IMR-90 (cell line): ENCODE results near the gene ZNF750.

Source experiments
- MAFK ChIP-seq: IDR thresholded peaks from 2 replicates; pipeline ENCODE4 v1.6.1; 2012; ENCODE audit warnings: low read depth, low read length, improper control_type of control experiment
- MAZ ChIP-seq: IDR thresholded peaks from 2 replicates; pipeline ENCODE4 v1.6.1; 2012; ENCODE audit warnings: low read depth, mild to moderate bottlenecking, low read length, improper control_type of control experiment, moderate library complexity, borderline replicate concordance
- POLR2A ChIP-seq: IDR thresholded peaks from 2 replicates; pipeline ENCODE4 v1.6.1; 2012; ENCODE audit warnings: mild to moderate bottlenecking, low read depth, low read length
- RAD21 ChIP-seq: IDR thresholded peaks from 2 replicates; pipeline ENCODE4 v1.6.1; 2012; ENCODE audit warnings: low read length, improper control_type of control experiment
- TF ChIP-seq, protein P1 (sequence below): conservative IDR thresholded peaks from 2 replicates; pipeline ENCODE4 v1.5.1; 2012; ENCODE audit warnings: mild to moderate bottlenecking, low read depth, low read length, improper control_type of control experiment

DNA sequence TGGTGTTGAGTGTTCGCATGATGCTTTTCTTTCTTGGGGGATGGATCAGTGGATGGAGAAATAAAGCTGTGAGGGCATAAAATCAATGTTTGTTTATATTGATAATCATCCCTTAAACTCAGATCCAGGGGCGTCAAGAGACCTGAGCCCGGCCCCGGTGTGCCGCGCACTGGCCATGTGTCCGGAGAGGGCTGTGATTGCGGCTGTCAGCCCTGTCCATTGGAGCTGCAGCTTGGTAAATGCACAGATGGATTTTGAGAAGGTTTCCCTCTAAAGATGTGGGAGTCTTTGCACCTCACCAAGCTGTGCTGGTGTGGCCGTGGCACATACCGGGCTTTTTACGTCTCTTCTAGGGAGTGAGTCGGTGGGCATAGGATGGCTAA lies 21.6 kb upstream of the ZNF750 start:
- TF ChIP-seq, protein P1, sequence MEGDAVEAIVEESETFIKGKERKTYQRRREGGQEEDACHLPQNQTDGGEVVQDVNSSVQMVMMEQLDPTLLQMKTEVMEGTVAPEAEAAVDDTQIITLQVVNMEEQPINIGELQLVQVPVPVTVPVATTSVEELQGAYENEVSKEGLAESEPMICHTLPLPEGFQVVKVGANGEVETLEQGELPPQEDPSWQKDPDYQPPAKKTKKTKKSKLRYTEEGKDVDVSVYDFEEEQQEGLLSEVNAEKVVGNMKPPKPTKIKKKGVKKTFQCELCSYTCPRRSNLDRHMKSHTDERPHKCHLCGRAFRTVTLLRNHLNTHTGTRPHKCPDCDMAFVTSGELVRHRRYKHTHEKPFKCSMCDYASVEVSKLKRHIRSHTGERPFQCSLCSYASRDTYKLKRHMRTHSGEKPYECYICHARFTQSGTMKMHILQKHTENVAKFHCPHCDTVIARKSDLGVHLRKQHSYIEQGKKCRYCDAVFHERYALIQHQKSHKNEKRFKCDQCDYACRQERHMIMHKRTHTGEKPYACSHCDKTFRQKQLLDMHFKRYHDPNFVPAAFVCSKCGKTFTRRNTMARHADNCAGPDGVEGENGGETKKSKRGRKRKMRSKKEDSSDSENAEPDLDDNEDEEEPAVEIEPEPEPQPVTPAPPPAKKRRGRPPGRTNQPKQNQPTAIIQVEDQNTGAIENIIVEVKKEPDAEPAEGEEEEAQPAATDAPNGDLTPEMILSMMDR = no peak
- TF ChIP-seq MAFK (no peak), RAD21 (no peak), POLR2A (no peak), MAZ (no peak)
